ENCODE data around the gene PEX5.
"Not testable (repeated sequence)": the region's sequence is repeated elsewhere in the genome, so short reads cannot be mapped to it uniquely, and the experiment has no call there.

PEX5 gene

DNA sequence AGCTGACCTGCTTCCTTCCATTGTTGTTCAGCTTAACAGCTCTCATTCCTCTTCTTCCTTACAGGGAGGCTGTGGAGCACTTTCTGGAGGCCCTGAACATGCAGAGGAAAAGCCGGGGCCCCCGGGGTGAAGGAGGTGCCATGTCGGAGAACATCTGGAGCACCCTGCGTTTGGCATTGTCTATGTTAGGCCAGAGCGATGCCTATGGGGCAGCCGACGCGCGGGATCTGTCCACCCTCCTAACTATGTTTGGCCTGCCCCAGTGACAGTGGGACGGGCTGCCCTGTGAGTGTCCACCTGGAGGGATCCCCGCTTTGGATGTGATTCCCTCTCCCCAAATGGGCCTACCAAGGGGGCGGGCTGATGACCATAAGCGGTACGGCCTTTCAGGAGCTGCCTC is 20.5 kb downstream of the PEX5 start:
- in situ Hi-C loops (cut with HindIII; ENCODE audit: low sequenced_read_pairs): no loop called here

DNA sequence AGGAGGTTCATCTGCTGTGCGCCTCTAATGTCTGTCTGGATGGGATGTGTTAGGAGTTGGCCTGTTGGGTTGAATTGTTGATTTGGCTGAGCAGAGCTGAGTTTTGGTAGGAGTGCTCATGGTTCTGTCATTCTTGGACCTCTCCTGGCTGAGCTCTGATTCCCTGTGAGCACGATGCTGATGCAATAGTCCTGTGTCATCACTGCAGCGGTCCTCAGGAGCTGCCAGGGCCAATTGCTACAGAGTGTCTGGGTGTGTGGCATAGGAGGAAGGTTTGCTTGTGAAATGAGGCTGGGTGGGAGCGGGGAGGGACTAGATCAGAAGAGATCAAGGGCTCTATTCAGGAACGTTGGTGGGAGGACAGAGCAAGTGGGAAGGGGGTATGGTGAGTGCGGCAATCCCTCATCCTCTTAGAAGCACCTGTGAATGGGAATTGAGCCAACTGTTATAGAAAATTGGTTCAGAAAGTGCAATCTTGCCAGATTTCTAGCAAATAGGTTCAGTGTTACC is 21.2 kb downstream of the PEX5 start:
- in situ Hi-C loops (cut with HindIII; ENCODE audit: low sequenced_read_pairs): no loop called here

DNA sequence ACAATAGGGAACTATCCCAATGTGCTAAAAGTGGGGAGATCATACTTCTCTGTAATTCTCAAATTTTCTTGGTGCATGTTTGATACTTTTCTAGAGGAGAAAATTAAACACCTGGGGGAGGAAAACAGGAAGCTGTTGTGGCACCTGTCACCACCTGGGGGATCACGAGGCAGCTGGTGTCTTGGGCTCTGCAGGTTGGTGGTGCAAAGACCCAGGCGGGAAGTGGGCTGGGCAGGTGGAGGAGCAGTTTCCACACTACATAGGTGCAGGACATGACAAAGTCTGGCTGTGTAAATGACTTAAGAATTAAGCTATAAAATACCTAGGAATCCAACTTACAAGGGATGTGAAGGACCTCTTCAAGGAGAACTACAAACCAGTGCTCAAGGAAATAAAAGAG is 23.2 kb downstream of the PEX5 start:
- in situ Hi-C loops (cut with HindIII; ENCODE audit: low sequenced_read_pairs): no loop called here

DNA sequence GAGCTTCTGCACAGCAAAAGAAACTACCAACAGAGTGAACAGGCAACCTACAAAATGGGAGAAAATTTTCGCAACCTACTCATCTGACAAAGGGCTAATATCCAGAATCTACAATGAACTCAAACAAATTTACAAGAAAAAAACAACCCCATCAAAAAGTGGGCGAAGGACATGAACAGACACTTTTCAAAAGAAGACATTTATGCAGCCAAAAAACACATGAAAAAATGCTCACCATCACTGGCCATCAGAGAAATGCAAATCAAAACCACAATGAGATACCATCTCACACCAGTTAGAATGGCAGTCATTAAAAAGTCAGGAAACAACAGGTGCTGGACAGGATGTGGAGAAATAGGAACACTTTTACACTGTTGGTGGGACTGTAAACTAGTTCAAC is 24.3 kb downstream of the PEX5 start:
- in situ Hi-C loops (cut with HindIII; ENCODE audit: low sequenced_read_pairs): not testable (repeated sequence)

- in situ Hi-C loops (cut with HindIII; ENCODE audit: low sequenced_read_pairs): no loop called here
Measured at GRCh38 chr12:7217475-7218069, 28.1 kb downstream of the PEX5 start.

GRCh38 chr12:7219599-7220243 is 30.2 kb downstream of the PEX5 start:
- in situ Hi-C loops (cut with HindIII; ENCODE audit: low sequenced_read_pairs): no loop called here

DNA sequence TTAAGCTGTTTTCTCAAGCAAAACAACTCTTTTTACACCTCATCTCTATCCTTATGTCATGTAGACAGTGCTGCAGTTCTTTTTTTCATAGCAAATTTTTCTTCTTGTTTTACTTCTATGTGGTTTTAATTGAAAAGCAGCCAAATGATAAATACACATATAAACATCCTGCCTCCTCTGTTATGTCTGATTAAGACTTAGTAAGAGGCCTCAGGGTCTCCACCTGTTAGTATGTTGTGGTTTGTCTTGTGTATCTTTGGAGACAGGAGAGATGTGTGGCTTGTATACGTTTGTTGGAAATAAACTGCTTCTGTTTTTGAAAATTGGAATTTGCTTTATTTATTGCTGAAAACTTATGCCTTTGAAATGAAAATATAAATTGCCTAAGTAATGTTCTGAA is 32.0 kb downstream of the PEX5 start:
- in situ Hi-C loops (cut with HindIII; ENCODE audit: low sequenced_read_pairs): no loop called here

DNA sequence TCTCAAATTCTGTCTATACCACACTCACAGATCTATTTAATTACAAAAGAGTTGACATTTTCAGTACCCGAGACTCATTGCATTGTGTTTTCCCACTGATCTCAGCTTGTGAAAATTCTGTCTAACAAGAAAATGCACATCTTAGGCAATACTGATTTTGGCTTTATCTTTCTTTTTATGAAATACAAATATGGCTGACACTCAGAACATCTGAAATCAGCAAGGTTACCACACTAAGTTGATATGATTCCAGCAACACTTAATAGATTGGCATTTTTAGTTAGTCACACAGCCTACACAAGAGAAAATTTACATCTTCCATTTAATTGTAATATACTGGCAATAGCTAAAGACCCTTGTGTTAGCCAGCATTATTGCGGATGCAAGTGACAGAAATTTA is 40.3 kb downstream of the PEX5 start:
- in situ Hi-C loops (cut with HindIII; ENCODE audit: low sequenced_read_pairs): no loop called here

- in situ Hi-C loops (cut with HindIII; ENCODE audit: low sequenced_read_pairs): no loop called here
Measured at GRCh38 chr12:7241404-7242005, 52.0 kb downstream of the PEX5 start.

GRCh38 chr12:7242176-7243101 is 53.0 kb downstream of the PEX5 start:
- in situ Hi-C loops (cut with HindIII; ENCODE audit: low sequenced_read_pairs): no loop called here

- in situ Hi-C loops (cut with HindIII; ENCODE audit: low sequenced_read_pairs): not testable (repeated sequence)
Measured at GRCh38 chr12:7251328-7251996, 62.0 kb downstream of the PEX5 start.

- in situ Hi-C loops (cut with HindIII; ENCODE audit: low sequenced_read_pairs): no loop called here
Measured at GRCh38 chr12:7259060-7259459, 69.6 kb downstream of the PEX5 start.
